DOHH2 (cell line): ENCODE data around the gene NBAS.
"Not testable (repeated sequence)": the region's sequence is repeated elsewhere in the genome, so short reads cannot be mapped to it uniquely, and the experiment has no call there.

ENCODE experiments used
- H3F3A ChIP-seq: fragments of 200-600 bp; sonication (generic), shearing (Covaris generic); 2 replicates; pipeline ENCODE4 v1.6.0; 2016; ENCODE audit warnings: antibody characterized with exemption, mild to moderate bottlenecking; ENCODE audit not compliant: control insufficient read depth, insufficient read depth
- H3K27ac ChIP-seq: fragments of 200-600 bp; sonication (generic); 2 replicates; pipeline ENCODE4 v1.5.1; 2014; ENCODE audit warnings: low read depth, mild to moderate bottlenecking, low read length, moderate library complexity
- H3K27me3 ChIP-seq: fragments of 200-600 bp; sonication (generic); 2 replicates; pipeline ENCODE4 v1.6.1; 2014; ENCODE audit warnings: mild to moderate bottlenecking, low read length, mixed read lengths; ENCODE audit not compliant: control insufficient read depth
- H3K36me3 ChIP-seq: fragments of 200-600 bp; sonication (generic); 2 replicates; pipeline ENCODE4 v1.6.1; 2014; ENCODE audit warnings: mild to moderate bottlenecking, low read length, moderate library complexity, mixed read lengths; ENCODE audit not compliant: control insufficient read depth
- H3K4me1 ChIP-seq: fragments of 200-600 bp; sonication (generic); 2 replicates; pipeline ENCODE4 v1.6.1; 2014; ENCODE audit warnings: mild to moderate bottlenecking, low read length, mixed read lengths; ENCODE audit not compliant: control insufficient read depth
- H3K4me2 ChIP-seq: fragments of 200-600 bp; sonication (generic); 2 replicates; pipeline ENCODE4 v1.6.0; 2014; ENCODE audit warnings: mild to moderate bottlenecking, low read length, moderate library complexity
- H3K4me3 ChIP-seq: fragments of 200-600 bp; sonication (generic); 2 replicates; pipeline ENCODE4 v1.5.1; 2014; ENCODE audit warnings: mild to moderate bottlenecking, low read length, mixed read lengths
- H3K79me2 ChIP-seq: fragments of 200-600 bp; sonication (generic); 2 replicates; pipeline ENCODE4 v1.6.1; 2014; ENCODE audit warnings: mild to moderate bottlenecking, low read length, mixed read lengths; ENCODE audit not compliant: control insufficient read depth
- H3K9me2 ChIP-seq: fragments of 200-600 bp; sonication (generic); replicated peaks from 2 replicates; pipeline ENCODE4 v1.6.1; 2014; ENCODE audit warnings: mild to moderate bottlenecking, low read length, mixed read lengths; ENCODE audit not compliant: control insufficient read depth
- H3K9me3 ChIP-seq: fragments of 200-600 bp; sonication (generic); 2 replicates; pipeline ENCODE4 v1.6.1; 2014; ENCODE audit warnings: antibody characterized with exemption, low read length, mixed read lengths; ENCODE audit not compliant: control insufficient read depth, insufficient read depth
- H4K20me1 ChIP-seq: fragments of 200-600 bp; sonication (generic); 2 replicates; pipeline ENCODE4 v1.6.0; 2014; ENCODE audit warnings: low read depth, mild to moderate bottlenecking, antibody characterized with exemption, low read length, moderate library complexity; ENCODE audit not compliant: control insufficient read depth, insufficient read depth
- CTCF ChIP-seq: fragments of 200-600 bp; sonication (generic); IDR thresholded peaks from one replicate; pipeline ENCODE4 v1.5.1; 2014; ENCODE audit warnings: antibody characterized with exemption, mild to moderate bottlenecking, low read depth, low read length; ENCODE audit not compliant: poor library complexity, severe bottlenecking
- EZH2phosphoT487 ChIP-seq: fragments of 200-600 bp; sonication (generic); IDR thresholded peaks from 2 replicates; pipeline ENCODE4 v1.6.1; 2017; ENCODE audit warnings: borderline replicate concordance, mild to moderate bottlenecking, antibody characterized with exemption, low read length, moderate library complexity, mixed read lengths

NBAS gene

GRCh38 chr2:15507061-15507460, 54.1 kb downstream of the NBAS start:
- Histone ChIP-seq H3K27ac (no peak overlapping the region), H3K79me2 (no peaks in the 10 kb centered on the region), H3F3A (no peaks in the 10 kb centered on the region), H3K9me2 (no peaks in the 10 kb centered on the region), H3K9me3 (no peaks in the 10 kb centered on the region), H3K4me3 (no peak overlapping the region), H3K36me3 (peaks cover 30% of the 10 kb centered on the region), H4K20me1 (no peaks in the 10 kb centered on the region), H3K4me1 (no peaks in the 10 kb centered on the region), H3K27me3 (no peaks in the 10 kb centered on the region), H3K4me2 (no peak overlapping the region)
- TF ChIP-seq EZH2phosphoT487 = no peak
- TF ChIP-seq CTCF = no peak

- no peaks in the 10 kb centered on the region for H3K9me3 ChIP-seq
- no peaks in the 10 kb centered on the region for H4K20me1 ChIP-seq
- TF ChIP-seq EZH2phosphoT487 = no peak
- TF ChIP-seq CTCF = no peak
- no peaks in the 10 kb centered on the region for H3K27me3 ChIP-seq
- no peak overlapping the region for H3K4me3 ChIP-seq
- H3K4me1 ChIP-seq = no peaks in the 10 kb centered on the region
- no peaks in the 10 kb centered on the region for H3K79me2 ChIP-seq
- no peaks in the 10 kb centered on the region for H3K9me2 ChIP-seq
- peaks cover 32% of the 10 kb centered on the region for H3K36me3 ChIP-seq
- H3K4me2 ChIP-seq = no peak overlapping the region
- H3F3A ChIP-seq = no peaks in the 10 kb centered on the region
- H3K27ac ChIP-seq = no peak overlapping the region
Measured at GRCh38 chr2:15506229-15506819, 54.8 kb downstream of the NBAS start.

- H3K4me3 ChIP-seq = no peak overlapping the region
- no peaks in the 10 kb centered on the region for H3K9me2 ChIP-seq
- H3K27ac ChIP-seq = no peak overlapping the region
- H3K36me3 ChIP-seq = peaks cover 21% of the 10 kb centered on the region
- no peaks in the 10 kb centered on the region for H3K27me3 ChIP-seq
- H4K20me1 ChIP-seq = no peaks in the 10 kb centered on the region
- H3K9me3 ChIP-seq = no peaks in the 10 kb centered on the region
- H3F3A ChIP-seq = no peaks in the 10 kb centered on the region
- TF ChIP-seq EZH2phosphoT487 (no peak), CTCF (no peak)
- H3K4me1 ChIP-seq = no peaks in the 10 kb centered on the region
- H3K4me2 ChIP-seq = no peak overlapping the region
- H3K79me2 ChIP-seq = no peaks in the 10 kb centered on the region
Measured at GRCh38 chr2:15504882-15505663, 56.1 kb downstream of the NBAS start.

- not testable (repeated sequence) for H3K9me3 ChIP-seq, H3K27ac ChIP-seq, H3K4me3 ChIP-seq, H3K79me2 ChIP-seq, H3K4me1 ChIP-seq, H3K27me3 ChIP-seq, H3F3A ChIP-seq, H3K9me2 ChIP-seq, H4K20me1 ChIP-seq, H3K4me2 ChIP-seq
- H3K36me3 ChIP-seq = peaks cover 21% of the 10 kb centered on the region
Measured at GRCh38 chr2:15499251-15499650, 61.9 kb downstream of the NBAS start.
